IMR-90 (cell line): ENCODE measurements around the gene RASSF4. TPM values are rescaled to one million over a fixed set of nuclear protein-coding genes. Genes with fewer than 3 reads are reported as not detected.

Experiments used
- ATAC-seq: fragments of 200-7000 bp; cut with Tn5 transposase; 2 replicates; pipeline ENCODE4 v1.9.1; 2020; ENCODE audit warnings: low read depth, mild to moderate bottlenecking, moderate library complexity
- BruUV-seq: library from RNA; stranded (reverse); fragments of 400-500 nt; replicated peaks from 2 replicates; lab custom pipeline; 2021; lab: Mats Ljungman, UMichigan
- CTCF ChIA-PET: fragments of 300-600 bp; formaldehyde crosslinking; extraction: SDS; loops from one replicate; lab custom pipeline; 2021; ENCODE audit warnings: antibody characterized with exemption; lab: Yijun Ruan, JAX
- POLR2A ChIA-PET: fragments of 300-600 bp; sonication (Branson Sonifier 250); formaldehyde crosslinking; loops from one replicate; lab custom pipeline; 2022; ENCODE audit warnings: antibody characterized with exemption; ENCODE audit not compliant: unreplicated experiment; lab: Charles Lee
- DNase-seq: peaks from one replicate; pipeline ENCODE4 v3.0.0; 2013
- H2AFZ ChIP-seq: replicated peaks from 2 replicates; pipeline ENCODE3; 2013; ENCODE audit warnings: low read length, mild to moderate bottlenecking; ENCODE audit not compliant: poor library complexity
- H2AK5ac ChIP-seq: 2 replicates; pipeline ENCODE4 v1.6.1; 2013; ENCODE audit warnings: low read depth, low read length, inconsistent platforms
- H2AK9ac ChIP-seq: replicated peaks from 2 replicates; pipeline ENCODE3; 2013; ENCODE audit warnings: mild to moderate bottlenecking, low read depth, low read length, moderate library complexity; ENCODE audit not compliant: poor library complexity
- H2BK120ac ChIP-seq: 2 replicates; pipeline ENCODE4 v1.6.1; 2013; ENCODE audit warnings: low read depth, low read length, inconsistent platforms
- H2BK15ac ChIP-seq: 3 replicates; pipeline ENCODE4 v1.6.1; 2013; ENCODE audit warnings: low read depth, low read length, inconsistent platforms
- H2BK20ac ChIP-seq: 2 replicates; pipeline ENCODE4 v1.6.1; 2013; ENCODE audit warnings: low read depth, mild to moderate bottlenecking, inconsistent platforms, low read length, moderate library complexity
- H2BK5ac ChIP-seq: 2 replicates; pipeline ENCODE4 v1.6.1; 2013; ENCODE audit warnings: mild to moderate bottlenecking, low read depth, low read length, inconsistent platforms; ENCODE audit not compliant: poor library complexity, severe bottlenecking
- H3K14ac ChIP-seq: replicated peaks from 2 replicates; pipeline ENCODE4 v1.6.1; 2013; ENCODE audit warnings: low read depth, low read length, inconsistent platforms
- H3K18ac ChIP-seq: 2 replicates; pipeline ENCODE4 v1.6.1; 2013; ENCODE audit warnings: low read depth, low read length, control low read depth
- H3K23ac ChIP-seq: 2 replicates; pipeline ENCODE4 v1.6.1; 2013; ENCODE audit warnings: low read depth, low read length, inconsistent platforms
- H3K27ac ChIP-seq: 2 replicates; pipeline ENCODE4 v1.5.1; 2013; ENCODE audit warnings: mild to moderate bottlenecking, control low read depth, low read length; ENCODE audit not compliant: insufficient read depth
- H3K27me3 ChIP-seq: 2 replicates; pipeline ENCODE4 v1.6.1; 2013; ENCODE audit warnings: low read length; ENCODE audit not compliant: control insufficient read depth, insufficient read depth
- H3K36me3 ChIP-seq: 2 replicates; pipeline ENCODE4 v1.6.1; 2013; ENCODE audit warnings: low read length, mixed read lengths; ENCODE audit not compliant: control insufficient read depth, insufficient read depth
- H3K4ac ChIP-seq: 2 replicates; pipeline ENCODE4 v1.6.1; 2013; ENCODE audit warnings: low read depth, low read length, inconsistent platforms
- H3K4me1 ChIP-seq: 2 replicates; pipeline ENCODE4 v1.6.1; 2013; ENCODE audit warnings: low read length, mixed read lengths; ENCODE audit not compliant: control insufficient read depth, insufficient read depth
- H3K4me2 ChIP-seq: 2 replicates; pipeline ENCODE4 v1.6.1; 2013; ENCODE audit warnings: low read depth, mild to moderate bottlenecking, control low read depth, low read length, moderate library complexity
- H3K4me3 ChIP-seq: 2 replicates; pipeline ENCODE4 v1.5.1; 2013; ENCODE audit warnings: low read depth, mild to moderate bottlenecking, control low read depth, low read length, moderate library complexity; ENCODE audit not compliant: insufficient read depth
- H3K56ac ChIP-seq: 2 replicates; pipeline ENCODE4 v1.6.1; 2013; ENCODE audit warnings: low read length, inconsistent platforms; ENCODE audit not compliant: insufficient read depth; ENCODE audit errors: extremely low read depth
- H3K79me1 ChIP-seq, 2 experiments: 2 replicates each; pipeline ENCODE4 v1.6.1; 2013; ENCODE audit warnings: low read length in 2 of 2, inconsistent platforms in 1 of 2, low read depth in 1 of 2
- H3K9ac ChIP-seq: 2 replicates; pipeline ENCODE4 v1.6.1; 2013; ENCODE audit warnings: low read depth, low read length, control low read depth
- H3K9me1 ChIP-seq: 2 replicates; pipeline ENCODE4 v1.6.1; 2013; ENCODE audit warnings: low read length, inconsistent platforms; ENCODE audit not compliant: insufficient read depth
- H3K9me3 ChIP-seq: 2 replicates; pipeline ENCODE4 v1.6.1; 2013; ENCODE audit warnings: low read length; ENCODE audit not compliant: control insufficient read depth, insufficient read depth
- H4K20me1 ChIP-seq: 2 replicates; pipeline ENCODE4 v1.6.1; 2013; ENCODE audit warnings: low read length, inconsistent platforms; ENCODE audit not compliant: insufficient read depth
- H4K5ac ChIP-seq: 2 replicates; pipeline ENCODE4 v1.6.1; 2013; ENCODE audit warnings: mild to moderate bottlenecking, low read depth, low read length, control low read depth
- H4K8ac ChIP-seq, 2 experiments: 2 replicates each; pipeline ENCODE4 v1.6.1; 2013; ENCODE audit warnings: low read depth in 2 of 2, low read length in 2 of 2, control low read depth in 1 of 2, inconsistent platforms in 1 of 2
- H4K91ac ChIP-seq: 2 replicates; pipeline ENCODE4 v1.6.1; 2013; ENCODE audit warnings: low read depth, low read length, inconsistent platforms; ENCODE audit not compliant: insufficient read depth
- BHLHE40 ChIP-seq: fragments of 150-350 bp; IDR thresholded peaks from 2 replicates; pipeline ENCODE4 v1.6.1; 2016; ENCODE audit warnings: mild to moderate bottlenecking, low read depth, low read length
- MXI1 ChIP-seq: IDR thresholded peaks from 2 replicates; pipeline ENCODE4 v1.6.1; 2012; ENCODE audit warnings: low read depth, mild to moderate bottlenecking, low read length, moderate library complexity, borderline replicate concordance
- RCOR1 ChIP-seq: IDR thresholded peaks from 2 replicates; pipeline ENCODE4 v1.6.1; 2012; ENCODE audit warnings: mild to moderate bottlenecking, low read length, improper control_type of control experiment; ENCODE audit not compliant: insufficient replicate concordance
- SMC3 ChIP-seq: fragments of 150-350 bp; IDR thresholded peaks from 2 replicates; pipeline ENCODE4 v1.6.1; 2016; ENCODE audit warnings: low read depth, mild to moderate bottlenecking, antibody characterized with exemption, low read length, moderate library complexity
- USF2 ChIP-seq: fragments of 150-350 bp; IDR thresholded peaks from 2 replicates; pipeline ENCODE4 v1.6.1; 2017; ENCODE audit warnings: mild to moderate bottlenecking, antibody characterized with exemption, low read length, low read depth
- WGBS, 2 experiments: methylation state at CpG; one replicate each; pipeline versions ENCODE4 v1.1.5 to v1.1.7; 2013; ENCODE audit warnings: missing lambda C conversion rate in 2 of 2; ENCODE audit not compliant: insufficient read length in 1 of 2; ENCODE audit errors: extremely low coverage in 2 of 2; 5-methylcytosine and 5-hydroxymethylcytosine counted together
- dilution Hi-C: fragments of 300-500 bp; cut with HindIII; formaldehyde crosslinking; loops from one replicate; pipeline ENCODE4 v1.14.3; 2018; ENCODE audit warnings: low sequenced_read_pairs; ENCODE audit not compliant: unreplicated experiment
- in situ Hi-C: fragments of 300-500 bp; cut with MboI; formaldehyde crosslinking; loops from 3 replicates; pipeline ENCODE4 v1.14.3; 2019; ENCODE audit warnings: low sequenced_read_pairs, inconsistent platforms, mixed read lengths
- intact Hi-C: fragments of 100-400 bp; cut with micrococcal nuclease; formaldehyde crosslinking; loops from 2 replicates; pipeline ENCODE4 v1.10.0; 2022
- polyA plus RNA-seq, 3 experiments: library from polyadenylated mRNA; depleted of rRNA; stranded (reverse); fragments of >200 nt; gene quantifications; 2 replicates each; pipeline ENCODE4 v1.2.3, GENCODE V29; 2012; ENCODE audit warnings: low replicate concordance in 1 of 3
- total RNA-seq: library from RNA; depleted of rRNA; stranded (reverse); fragments of >200 nt; gene quantifications from 2 replicates; pipeline ENCODE4 v1.2.3, GENCODE V29; 2012

The RASSF4 gene
- total and polyA plus RNA-seq, 2 of the 4 experiments (the other 2 are of a cell fraction): 5.9 to 8.6 TPM

- WGBS, 2 experiments: 100% methylated on average over 1 of the region's 7 CpGs; no CpG with 5 or more reads in 1 of the 2 experiments
- Histone ChIP-seq H3K4me3 (no peak overlapping the region), H3K4me2 (no peak overlapping the region), H3K4me1 (peaks cover 53% of the 10 kb centered on the region), H3K56ac (no peak overlapping the region), H3K36me3 (peaks cover 11% of the 10 kb centered on the region; the same call in 1 of the 2 replicates), H3K9ac (no peak overlapping the region), H3K79me1 (peaks cover 0 to 7% of the 10 kb centered on the region in 2 experiments; a peak in 1 of 4 replicates), H2AFZ (no peak overlapping the region), H4K8ac (no peak overlapping the region), H3K14ac (no peak overlapping the region), H3K9me1 (peaks cover 40% of the 10 kb centered on the region), H3K18ac (0 out of 2 replicates have a peak overlapping the region, but pooled peaks have one; percentile 14), H4K20me1 (no peaks in the 10 kb centered on the region), H2BK5ac (no peak overlapping the region), H2AK5ac (0 out of 2 replicates have a peak overlapping the region, but pooled peaks have one; percentile 3), H3K27me3 (no peaks in the 10 kb centered on the region), H3K4ac (peak overlapping the region; percentile 50), H3K27ac (no peak overlapping the region), H2AK9ac (no peak overlapping the region), H4K91ac (peak overlapping the region; percentile 54; the same call in 1 of the 2 replicates), H4K5ac (no peak overlapping the region), H2BK15ac (peak overlapping the region; percentile 14; the same call in 1 of the 3 replicates), H2BK20ac (peak overlapping the region; percentile 45; the same call in 1 of the 2 replicates), H2BK120ac (peak overlapping the region; percentile 20; the same call in 1 of the 2 replicates), H3K9me3 (no peaks in the 10 kb centered on the region), H3K23ac (no peak overlapping the region)
- ChIA-PET POLR2A (no interaction called here), CTCF (no interaction called here)
- dilution Hi-C loops: no loop called here
- BruUV-seq: no TSS peak
- DNase-seq (no peak), ATAC-seq (no peak)
- intact Hi-C loops: no loop called here
- in situ Hi-C loops: loop anchor here (25.0 kb wide), 4 partner anchors 1021 to 1854 kb away; partner anchors contain the start of genes CSGALNACT2 and HNRNPF
- no peak for TF ChIP-seq USF2
- TF ChIP-seq MXI1: no peak
- no peak for TF ChIP-seq SMC3
- no peak for TF ChIP-seq BHLHE40
- no peak for TF ChIP-seq RCOR1
These were observed 31.4 kb downstream of the RASSF4 start for GRCh38 chr10:44990965-44991364.
